ENCODE measurements around the gene MGLL.
"Not testable (repeated sequence)": the region's sequence is repeated elsewhere in the genome, so short reads cannot be mapped to it uniquely, and the experiment has no call there.

Gene MGLL

DNA sequence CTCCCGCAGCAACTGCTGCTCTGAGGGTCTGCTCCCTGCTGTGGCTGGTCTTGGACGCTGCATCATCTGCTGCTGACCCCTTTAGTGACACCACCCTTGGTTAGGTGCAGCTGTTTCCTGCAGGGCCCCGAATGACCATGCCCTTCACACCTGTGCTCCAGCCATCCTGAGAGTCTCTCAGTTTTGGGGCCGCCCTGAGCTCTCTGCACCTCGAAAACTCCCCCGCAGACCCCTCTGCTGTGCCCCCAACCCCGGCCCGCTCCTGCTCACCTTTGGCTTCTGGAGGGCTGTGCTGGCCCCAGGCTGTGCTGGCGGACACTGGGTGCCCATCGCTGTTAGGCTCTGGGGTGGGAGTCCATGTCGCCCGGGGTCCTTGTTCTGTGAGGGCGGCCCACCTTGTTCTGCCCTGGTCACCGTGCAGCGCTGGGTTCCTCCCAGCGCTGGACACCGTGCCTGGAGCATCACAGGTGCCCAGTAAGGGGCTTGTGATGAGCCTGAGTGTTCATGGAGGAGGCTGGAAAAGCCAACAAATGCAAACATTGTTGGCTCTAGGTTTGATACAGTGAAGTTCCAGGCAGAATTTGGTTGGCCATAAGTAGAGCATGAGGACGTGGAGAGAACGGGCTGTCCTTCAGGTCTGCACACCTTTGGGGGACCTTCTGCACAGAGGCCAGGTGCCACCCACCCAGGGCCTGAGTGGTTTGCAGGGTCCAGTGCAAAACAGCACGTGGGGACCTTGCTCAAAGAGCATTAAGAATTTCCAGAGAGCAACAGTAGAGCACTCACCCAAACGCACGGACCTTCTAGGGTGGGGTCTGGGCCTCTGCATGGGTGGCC is 137.2 kb downstream of the MGLL start:
- H3K4me3 ChIP-seq (replicated peaks; ENCODE audit: insufficient read depth, low read length) = no peak overlapping the region
- DNase-seq (ENCODE audit: low read depth in 1 of 2, low spot score in 1 of 2) = no peak
- H3K27me3 ChIP-seq (ENCODE audit: insufficient read depth, poor library complexity, severe bottlenecking) = no peaks in the 10 kb centered on the region
- TF ChIP-seq GABPA (IDR thresholded peaks at IDR 0.05; ENCODE audit: low read depth) = no peak
- TF ChIP-seq POLR2AphosphoS5 (IDR thresholded peaks at IDR 0.05; ENCODE audit: low read depth) = no peak
- TF ChIP-seq, protein P1, sequence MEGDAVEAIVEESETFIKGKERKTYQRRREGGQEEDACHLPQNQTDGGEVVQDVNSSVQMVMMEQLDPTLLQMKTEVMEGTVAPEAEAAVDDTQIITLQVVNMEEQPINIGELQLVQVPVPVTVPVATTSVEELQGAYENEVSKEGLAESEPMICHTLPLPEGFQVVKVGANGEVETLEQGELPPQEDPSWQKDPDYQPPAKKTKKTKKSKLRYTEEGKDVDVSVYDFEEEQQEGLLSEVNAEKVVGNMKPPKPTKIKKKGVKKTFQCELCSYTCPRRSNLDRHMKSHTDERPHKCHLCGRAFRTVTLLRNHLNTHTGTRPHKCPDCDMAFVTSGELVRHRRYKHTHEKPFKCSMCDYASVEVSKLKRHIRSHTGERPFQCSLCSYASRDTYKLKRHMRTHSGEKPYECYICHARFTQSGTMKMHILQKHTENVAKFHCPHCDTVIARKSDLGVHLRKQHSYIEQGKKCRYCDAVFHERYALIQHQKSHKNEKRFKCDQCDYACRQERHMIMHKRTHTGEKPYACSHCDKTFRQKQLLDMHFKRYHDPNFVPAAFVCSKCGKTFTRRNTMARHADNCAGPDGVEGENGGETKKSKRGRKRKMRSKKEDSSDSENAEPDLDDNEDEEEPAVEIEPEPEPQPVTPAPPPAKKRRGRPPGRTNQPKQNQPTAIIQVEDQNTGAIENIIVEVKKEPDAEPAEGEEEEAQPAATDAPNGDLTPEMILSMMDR (IDR thresholded peaks at IDR 0.05; ENCODE audit: insufficient read depth, low read length) = no peak
- TF ChIP-seq REST (IDR thresholded peaks at IDR 0.05; ENCODE audit: insufficient replicate concordance, low read depth) = no peak
- no peak for TF ChIP-seq SPI1 (IDR thresholded peaks at IDR 0.05; ENCODE audit: borderline replicate concordance, low read depth)
- no peak overlapping the region for H3K27ac ChIP-seq (replicated peaks)

GRCh38 chr3:127682561-127682960 is 139.8 kb downstream of the MGLL start:
- H3K27ac ChIP-seq (replicated peaks) = peak overlapping the region; percentile 69
- H3K4me3 ChIP-seq (replicated peaks; ENCODE audit: insufficient read depth, low read length) = no peak overlapping the region
- no peak for DNase-seq (ENCODE audit: low read depth in 1 of 2, low spot score in 1 of 2)

DNA sequence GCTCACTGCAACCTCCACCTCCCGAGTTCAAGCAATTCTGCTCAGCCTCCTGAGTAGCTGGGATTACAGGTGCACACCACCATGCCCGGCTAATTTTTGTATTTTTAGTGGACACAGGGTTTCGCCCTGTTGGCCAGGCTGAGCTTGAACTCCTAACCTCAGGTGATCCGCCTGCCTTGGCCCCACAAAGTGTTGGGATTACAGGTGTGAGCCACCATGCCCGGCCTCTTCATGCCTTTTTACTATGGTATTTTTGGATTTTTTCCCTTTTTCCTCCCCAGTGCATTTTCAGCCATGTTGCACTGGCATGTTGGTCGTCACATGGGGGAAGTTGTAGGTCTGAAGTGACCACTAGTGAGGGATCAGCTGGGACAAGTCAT is 140.2 kb downstream of the MGLL start:
- DNase-seq (ENCODE audit: low read depth in 1 of 2, low spot score in 1 of 2); H3K27me3 ChIP-seq (ENCODE audit: insufficient read depth, poor library complexity, severe bottlenecking); H3K4me3 ChIP-seq (replicated peaks; ENCODE audit: insufficient read depth, low read length); H3K27ac ChIP-seq (replicated peaks): not testable (repeated sequence)

More at GRCh38 chr3:127682561-127682960, 139.8 kb downstream of the MGLL start:
- no peak for TF ChIP-seq GABPA (IDR thresholded peaks at IDR 0.05; ENCODE audit: low read depth)
- TF ChIP-seq SPI1 (IDR thresholded peaks at IDR 0.05; ENCODE audit: borderline replicate concordance, low read depth) = no peak
- TF ChIP-seq REST (IDR thresholded peaks at IDR 0.05; ENCODE audit: insufficient replicate concordance, low read depth) = no peak
- no peak for TF ChIP-seq POLR2AphosphoS5 (IDR thresholded peaks at IDR 0.05; ENCODE audit: low read depth)
- TF ChIP-seq, protein P1 (IDR thresholded peaks at IDR 0.05; ENCODE audit: insufficient read depth, low read length) = no peak
- H3K27me3 ChIP-seq (ENCODE audit: insufficient read depth, poor library complexity, severe bottlenecking) = no peaks in the 10 kb centered on the region

DNA sequence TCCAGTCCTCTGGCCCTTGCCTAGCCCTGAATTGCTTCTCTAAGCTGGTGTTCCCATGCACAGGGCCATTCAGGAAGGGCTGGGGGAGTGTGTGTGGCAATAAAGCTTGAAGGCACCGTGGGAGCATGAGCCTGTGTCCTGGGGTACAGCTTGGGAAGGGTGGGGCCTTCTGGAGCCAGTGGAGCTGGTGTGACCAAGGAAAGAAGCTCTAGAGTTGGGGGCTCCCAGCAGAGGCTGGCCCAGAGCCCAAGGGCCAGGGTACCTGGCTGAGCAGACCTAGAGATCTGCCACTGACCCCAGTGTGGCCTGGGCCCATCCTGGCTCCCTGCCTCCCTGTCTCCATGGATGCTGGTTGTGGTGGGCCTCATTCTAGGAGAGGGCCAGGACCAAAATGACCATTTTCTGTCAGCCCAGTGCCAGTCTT is 141.5 kb downstream of the MGLL start:
- no peak for DNase-seq (ENCODE audit: low read depth in 1 of 2, low spot score in 1 of 2)
- TF ChIP-seq REST (IDR thresholded peaks at IDR 0.05; ENCODE audit: insufficient replicate concordance, low read depth) (no peak), SPI1 (IDR thresholded peaks at IDR 0.05; ENCODE audit: borderline replicate concordance, low read depth) (no peak), GABPA (IDR thresholded peaks at IDR 0.05; ENCODE audit: low read depth) (no peak), POLR2AphosphoS5 (IDR thresholded peaks at IDR 0.05; ENCODE audit: low read depth) (no peak)
- TF ChIP-seq, protein P1 (IDR thresholded peaks at IDR 0.05; ENCODE audit: insufficient read depth, low read length) = no peak
- H3K27me3 ChIP-seq (ENCODE audit: insufficient read depth, poor library complexity, severe bottlenecking) = no peaks in the 10 kb centered on the region
- H3K27ac ChIP-seq (replicated peaks) = no peak overlapping the region
- H3K4me3 ChIP-seq (replicated peaks; ENCODE audit: insufficient read depth, low read length) = no peak overlapping the region

Data from HL-60 (cell line).